Ectodermal cell (in vitro differentiated cells): ENCODE results near the gene SANBR.
"Not testable (repeated sequence)": the region's sequence is repeated elsewhere in the genome, so short reads cannot be mapped to it uniquely, and the experiment has no call there.

Source experiments
- H3K27ac ChIP-seq: 2 replicates; pipeline ENCODE4 v1.7.0; 2013; ENCODE audit warnings: mild to moderate bottlenecking, low read depth, low read length; ENCODE audit not compliant: insufficient read depth, poor library complexity, severe bottlenecking
- H3K27me3 ChIP-seq: 2 replicates; pipeline ENCODE4 v1.7.0; 2013; ENCODE audit warnings: mild to moderate bottlenecking, low read length; ENCODE audit not compliant: insufficient read depth, control insufficient read depth, poor library complexity, severe bottlenecking
- H3K36me3 ChIP-seq: one replicate; pipeline ENCODE4 v1.7.0; 2013; ENCODE audit warnings: low read length; ENCODE audit not compliant: control insufficient read depth, insufficient read depth
- H3K4me1 ChIP-seq: one replicate; pipeline ENCODE4 v1.7.0; 2013; ENCODE audit warnings: low read length; ENCODE audit not compliant: control insufficient read depth, insufficient read depth
- H3K4me3 ChIP-seq: 2 replicates; pipeline ENCODE4 v1.7.0; 2013; ENCODE audit warnings: low read depth, low read length, control low read depth; ENCODE audit not compliant: insufficient read depth
- H3K9me3 ChIP-seq: 2 replicates; pipeline ENCODE4 v1.7.0; 2013; ENCODE audit warnings: mild to moderate bottlenecking, low read length, moderate library complexity; ENCODE audit not compliant: control insufficient read depth
- WGBS, 2 experiments: methylation state at CpG; one replicate each; pipeline ENCODE4 v1.1.7; 2013; ENCODE audit warnings: missing lambda C conversion rate in 2 of 2; 5-methylcytosine and 5-hydroxymethylcytosine counted together

SANBR gene

GRCh38 chr2:61029533-61029932 lies 36.1 kb upstream of the SANBR start:
- peaks cover 27% of the 10 kb centered on the region for H3K36me3 ChIP-seq
- H3K4me3 ChIP-seq = no peak overlapping the region
- H3K27me3 ChIP-seq = no peaks in the 10 kb centered on the region
- no peak overlapping the region for H3K27ac ChIP-seq
- H3K9me3 ChIP-seq = no peaks in the 10 kb centered on the region
- no peaks in the 10 kb centered on the region for H3K4me1 ChIP-seq
- 94 to 97% methylated on average over 3 of the region's 3 CpGs for WGBS, 2 experiments

- H3K27ac ChIP-seq, H3K4me1 ChIP-seq, H3K4me3 ChIP-seq, H3K9me3 ChIP-seq, H3K27me3 ChIP-seq: not testable (repeated sequence)
- H3K36me3 ChIP-seq = peaks cover 38% of the 10 kb centered on the region
- 95 to 96% methylated on average over 9 of the region's 9 CpGs for WGBS, 2 experiments
Observed at GRCh38 chr2:61034592-61034991, 31.1 kb upstream of the SANBR start.

GRCh38 chr2:61036643-61037042 lies 29.0 kb upstream of the SANBR start:
- WGBS, 2 experiments = 98 to 100% methylated on average over 2 of the region's 2 CpGs
- H3K4me1 ChIP-seq, H3K27me3 ChIP-seq, H3K27ac ChIP-seq, H3K4me3 ChIP-seq, H3K9me3 ChIP-seq: not testable (repeated sequence)
- H3K36me3 ChIP-seq = peaks cover 35% of the 10 kb centered on the region

- Histone ChIP-seq H3K9me3 (no peaks in the 10 kb centered on the region), H3K4me1 (no peaks in the 10 kb centered on the region), H3K4me3 (no peak overlapping the region), H3K27me3 (no peaks in the 10 kb centered on the region), H3K27ac (no peak overlapping the region), H3K36me3 (no peaks in the 10 kb centered on the region)
- WGBS, 2 experiments = 94 to 97% methylated on average over 3 of the region's 3 CpGs
Observed at GRCh38 chr2:61042807-61043206, 22.9 kb upstream of the SANBR start.

- Histone ChIP-seq H3K27ac (no peak overlapping the region), H3K4me3 (no peak overlapping the region), H3K27me3 (no peaks in the 10 kb centered on the region), H3K36me3 (peaks cover 4% of the 10 kb centered on the region), H3K9me3 (no peaks in the 10 kb centered on the region), H3K4me1 (no peaks in the 10 kb centered on the region)
- WGBS, 2 experiments = 94 to 96% methylated on average over 4 of the region's 4 CpGs
Observed at GRCh38 chr2:61044636-61045035, 21.0 kb upstream of the SANBR start.

- 100% methylated on average over 2 of the region's 2 CpGs; no CpG with 5 or more reads in 1 of the 2 experiments for WGBS, 2 experiments
- Histone ChIP-seq H3K4me1 (no peaks in the 10 kb centered on the region), H3K27ac (no peak overlapping the region), H3K4me3 (no peak overlapping the region), H3K9me3 (no peaks in the 10 kb centered on the region), H3K27me3 (no peaks in the 10 kb centered on the region), H3K36me3 (peaks cover 4% of the 10 kb centered on the region)
Observed at GRCh38 chr2:61045226-61045625, 20.4 kb upstream of the SANBR start.

GRCh38 chr2:61045999-61046398 lies 19.7 kb upstream of the SANBR start:
- no peaks in the 10 kb centered on the region for H3K27me3 ChIP-seq
- H3K4me1 ChIP-seq = no peaks in the 10 kb centered on the region
- H3K27ac ChIP-seq = no peak overlapping the region
- WGBS, 2 experiments = 87 to 93% methylated on average over 3 to 4 of the region's 4 CpGs
- no peak overlapping the region for H3K4me3 ChIP-seq
- H3K36me3 ChIP-seq = peaks cover 4% of the 10 kb centered on the region
- no peaks in the 10 kb centered on the region for H3K9me3 ChIP-seq

- no peaks in the 10 kb centered on the region for H3K36me3 ChIP-seq
- WGBS, 2 experiments = 96 to 97% methylated on average over 2 of the region's 2 CpGs
- no peak overlapping the region for H3K27ac ChIP-seq
- H3K4me3 ChIP-seq = no peak overlapping the region
- no peaks in the 10 kb centered on the region for H3K27me3 ChIP-seq
- H3K9me3 ChIP-seq = no peaks in the 10 kb centered on the region
- H3K4me1 ChIP-seq = no peaks in the 10 kb centered on the region
Observed at GRCh38 chr2:61055557-61055956, 10.1 kb upstream of the SANBR start.

GRCh38 chr2:61057562-61057961 lies 8.1 kb upstream of the SANBR start:
- no peaks in the 10 kb centered on the region for H3K36me3 ChIP-seq
- H3K9me3 ChIP-seq = no peaks in the 10 kb centered on the region
- H3K27me3 ChIP-seq = no peaks in the 10 kb centered on the region

GRCh38 chr2:61059382-61059781 lies 6.3 kb upstream of the SANBR start:
- Histone ChIP-seq H3K27me3 (no peaks in the 10 kb centered on the region), H3K4me3 (no peak overlapping the region), H3K27ac (no peak overlapping the region), H3K9me3 (no peaks in the 10 kb centered on the region), H3K4me1 (no peaks in the 10 kb centered on the region), H3K36me3 (no peaks in the 10 kb centered on the region)

More at GRCh38 chr2:61057562-61057961, 8.1 kb upstream of the SANBR start:
- H3K4me3 ChIP-seq = no peak overlapping the region
- H3K4me1 ChIP-seq = no peaks in the 10 kb centered on the region
- no peak overlapping the region for H3K27ac ChIP-seq

GRCh38 chr2:61074100-61074499 lies 8.4 kb downstream of the SANBR start:
- Histone ChIP-seq H3K27ac (no peak overlapping the region), H3K36me3 (peaks cover 18% of the 10 kb centered on the region), H3K4me3 (no peak overlapping the region), H3K4me1 (no peaks in the 10 kb centered on the region), H3K9me3 (no peaks in the 10 kb centered on the region), H3K27me3 (no peaks in the 10 kb centered on the region)
- WGBS, 2 experiments = 97 to 100% methylated on average over 1 of the region's 1 CpG
